HG02870 (cell line): ENCODE results near the gene ST8SIA6.
"Not testable (repeated sequence)": the region's sequence is repeated elsewhere in the genome, so short reads cannot be mapped to it uniquely, and the experiment has no call there.

Experiments used
- ATAC-seq: cut with Tn5 transposase; IDR thresholded peaks from one replicate; pipeline ENCODE4 v1.9.1; 2021; ENCODE audit warnings: mild to moderate bottlenecking, moderate library complexity; ENCODE audit not compliant: unreplicated experiment

ST8SIA6 gene

DNA sequence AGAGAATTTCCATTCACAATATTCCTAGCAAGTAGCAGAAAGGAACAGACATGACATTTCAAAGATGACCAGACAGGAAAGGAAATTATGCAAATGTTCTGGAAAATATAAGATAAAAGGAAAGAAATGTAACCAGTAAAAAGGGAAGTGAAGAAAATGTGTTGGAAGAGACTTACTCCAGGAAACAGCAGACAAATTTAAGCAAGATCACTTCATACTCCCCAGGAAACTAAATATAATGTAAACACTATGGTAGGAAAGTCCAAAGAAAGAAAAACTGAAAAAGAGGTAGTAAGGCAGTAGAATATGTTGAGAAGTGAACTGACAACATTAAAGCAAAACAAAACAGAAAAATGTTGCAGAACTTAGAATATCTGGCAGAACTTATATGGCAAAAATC lies 6.4 kb upstream of the ST8SIA6 start:
- ATAC-seq: no peak

GRCh38 chr10:17457083-17457482 lies 2.7 kb upstream of the ST8SIA6 start:
- no peak for ATAC-seq

DNA sequence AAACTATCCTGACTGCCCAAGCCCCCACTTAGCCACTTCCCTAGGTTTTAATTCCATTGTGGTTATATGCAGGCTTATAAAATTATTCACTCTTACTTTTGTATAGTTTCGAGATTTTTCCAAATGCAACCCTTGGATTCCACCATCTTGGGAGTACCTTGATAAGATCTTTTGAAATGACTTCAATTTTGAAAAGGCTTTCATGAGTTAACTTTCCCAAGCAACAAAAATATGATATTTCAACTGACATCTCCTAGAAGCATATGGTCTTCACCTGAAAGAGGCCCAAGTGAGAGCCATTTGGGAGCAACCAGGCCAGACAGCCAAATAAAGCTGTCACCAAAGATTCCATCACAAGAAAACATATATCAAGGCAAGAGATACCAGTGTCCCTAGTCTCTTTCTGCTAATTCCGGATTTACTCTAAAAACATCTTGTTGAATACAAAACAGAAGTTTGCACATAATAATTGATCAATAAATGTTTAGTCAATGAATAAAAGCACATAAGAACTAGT lies 1.7 kb upstream of the ST8SIA6 start:
- no peak for ATAC-seq

DNA sequence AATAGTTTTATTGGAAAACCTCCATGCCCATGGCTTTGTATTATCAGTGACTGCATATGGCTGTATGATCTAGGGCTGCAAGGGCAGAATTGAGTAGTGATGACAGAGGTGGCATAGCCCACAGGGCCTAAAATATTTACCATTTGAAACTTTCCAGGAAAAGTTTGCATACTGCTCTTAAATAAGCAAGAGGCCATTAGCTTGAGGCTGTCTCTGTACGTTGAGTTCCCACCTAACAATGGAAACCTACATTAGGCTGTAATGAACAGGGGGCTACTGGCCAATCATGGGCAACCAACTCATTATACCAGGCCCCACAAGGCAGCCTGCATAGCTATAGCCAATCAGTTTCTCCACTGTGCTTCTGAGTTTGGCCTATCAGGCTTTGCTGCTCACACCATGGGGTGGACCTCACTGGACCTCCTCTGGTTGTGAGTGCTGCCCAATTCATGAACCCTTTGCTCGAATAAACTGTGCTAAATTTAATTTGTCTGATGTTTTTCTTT lies 673 bp upstream of the ST8SIA6 start:
- ATAC-seq: no peak

DNA sequence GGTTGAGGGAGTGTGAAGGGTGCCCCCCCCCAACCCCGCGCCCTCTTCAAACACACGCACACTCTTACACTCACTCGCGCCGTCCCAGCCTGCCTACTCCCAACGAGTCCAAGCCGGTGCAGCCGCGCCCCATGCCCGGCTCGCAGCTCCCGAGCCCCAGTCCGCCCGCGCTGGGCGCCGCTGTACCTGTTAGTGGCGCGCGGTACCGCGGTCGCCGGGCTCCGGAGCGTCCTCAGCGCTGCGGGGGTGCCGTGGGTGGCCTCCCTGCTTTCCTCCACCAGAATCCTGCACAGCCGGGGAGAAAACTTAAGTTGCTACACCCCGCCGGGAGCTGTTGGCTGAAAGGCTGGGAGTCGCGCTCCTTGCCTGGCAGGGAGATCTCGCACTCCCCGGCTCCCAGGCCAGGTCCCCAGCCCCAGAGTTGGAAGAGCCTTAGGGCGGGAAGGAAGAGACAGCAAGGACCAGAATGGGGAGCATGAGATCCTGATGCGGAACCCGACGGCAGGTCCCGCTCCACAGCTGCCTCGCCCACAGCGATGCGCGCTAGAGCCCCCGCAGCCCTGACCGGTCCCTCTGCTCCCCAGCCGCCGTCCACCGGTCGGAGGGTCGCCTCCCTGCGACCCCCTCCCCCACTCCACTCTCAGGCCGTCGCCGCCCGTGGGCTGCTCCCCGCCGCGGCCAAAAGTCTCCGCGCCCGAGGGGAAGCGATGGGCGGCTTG lies 863 bp downstream of the ST8SIA6 start:
- no peak for ATAC-seq

DNA sequence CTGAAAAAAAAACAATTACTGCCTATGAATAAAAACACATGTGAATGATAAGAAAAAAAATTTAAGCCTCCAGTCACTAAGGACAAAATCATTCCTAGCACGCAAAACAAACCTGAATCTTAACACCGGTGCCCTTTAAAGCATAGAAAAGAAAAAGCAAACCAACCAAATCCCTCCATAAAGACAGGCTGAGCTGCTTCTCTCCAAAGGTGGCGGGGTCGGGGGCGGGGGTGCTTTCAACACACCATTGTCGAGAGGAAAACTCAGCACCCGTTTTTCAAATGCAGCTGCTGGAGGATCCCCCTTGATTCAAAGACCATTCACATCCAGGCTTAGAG lies 1.4 kb downstream of the ST8SIA6 start:
- ATAC-seq: no peak

GRCh38 chr10:17452060-17452841 lies 2.1 kb downstream of the ST8SIA6 start:
- no peak for ATAC-seq

DNA sequence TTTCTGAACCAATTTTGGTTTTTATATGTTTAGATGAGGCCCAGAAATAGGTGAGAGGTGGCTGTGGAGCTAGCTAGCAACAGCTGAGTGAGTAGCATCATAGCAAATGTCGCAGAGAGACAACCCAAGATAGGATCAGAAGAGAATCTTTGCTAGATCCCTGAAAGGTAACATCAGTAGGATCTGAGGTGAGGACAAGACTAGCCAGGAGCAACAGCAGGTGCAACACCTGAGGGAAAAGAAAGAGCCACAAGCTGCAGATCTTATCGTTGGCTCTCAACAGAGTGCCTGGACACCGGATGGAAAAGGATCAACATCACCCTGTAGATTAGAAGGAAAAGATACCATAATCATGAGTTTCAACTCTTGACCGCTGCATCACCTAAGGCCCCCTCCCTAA lies 4.4 kb downstream of the ST8SIA6 start:
- ATAC-seq: no peak

DNA sequence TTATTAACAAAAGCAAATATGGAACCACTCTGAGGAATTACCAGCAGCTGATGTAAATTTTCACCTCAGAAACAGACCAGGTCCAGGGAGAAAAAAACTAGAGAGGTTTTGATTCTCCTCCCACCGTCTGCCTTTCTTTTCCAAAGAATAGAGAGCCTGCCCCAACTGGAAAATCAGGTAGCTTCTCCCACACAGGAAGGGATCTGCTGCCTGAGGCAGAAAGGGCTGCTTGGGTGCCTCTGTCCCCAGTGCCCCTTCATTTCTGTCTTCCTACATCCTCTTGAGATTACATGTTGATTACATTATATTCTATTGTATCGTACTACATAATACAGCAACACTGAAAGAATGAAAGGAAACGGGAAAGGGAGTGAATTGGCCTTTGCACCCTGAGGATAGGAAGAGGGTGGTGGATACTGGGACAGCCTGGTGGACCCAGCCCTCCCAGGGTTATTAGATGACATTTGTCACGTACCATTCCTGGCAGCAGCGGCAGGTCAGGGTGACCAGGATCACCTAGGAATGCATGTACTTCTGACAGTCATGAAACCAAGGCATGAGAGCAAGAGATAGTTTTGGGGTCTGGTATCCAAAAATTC lies 8.9 kb downstream of the ST8SIA6 start:
- no peak for ATAC-seq

DNA sequence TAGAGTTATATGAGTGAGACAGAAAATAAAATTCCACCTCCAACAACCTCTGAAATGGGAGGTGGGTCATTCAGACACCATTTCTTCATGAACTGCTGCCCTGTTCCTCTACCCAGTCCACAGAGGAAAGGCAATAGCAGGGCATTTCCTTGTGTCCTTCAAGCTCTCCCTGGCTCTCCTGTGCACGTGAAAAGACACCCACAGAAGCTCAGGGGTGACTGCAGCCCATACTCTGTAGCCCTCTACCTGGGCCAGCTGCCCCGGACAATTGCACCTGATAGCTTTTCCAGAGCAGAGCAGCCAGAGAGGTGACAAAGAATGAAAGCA lies 10.0 kb downstream of the ST8SIA6 start:
- ATAC-seq: no peak

DNA sequence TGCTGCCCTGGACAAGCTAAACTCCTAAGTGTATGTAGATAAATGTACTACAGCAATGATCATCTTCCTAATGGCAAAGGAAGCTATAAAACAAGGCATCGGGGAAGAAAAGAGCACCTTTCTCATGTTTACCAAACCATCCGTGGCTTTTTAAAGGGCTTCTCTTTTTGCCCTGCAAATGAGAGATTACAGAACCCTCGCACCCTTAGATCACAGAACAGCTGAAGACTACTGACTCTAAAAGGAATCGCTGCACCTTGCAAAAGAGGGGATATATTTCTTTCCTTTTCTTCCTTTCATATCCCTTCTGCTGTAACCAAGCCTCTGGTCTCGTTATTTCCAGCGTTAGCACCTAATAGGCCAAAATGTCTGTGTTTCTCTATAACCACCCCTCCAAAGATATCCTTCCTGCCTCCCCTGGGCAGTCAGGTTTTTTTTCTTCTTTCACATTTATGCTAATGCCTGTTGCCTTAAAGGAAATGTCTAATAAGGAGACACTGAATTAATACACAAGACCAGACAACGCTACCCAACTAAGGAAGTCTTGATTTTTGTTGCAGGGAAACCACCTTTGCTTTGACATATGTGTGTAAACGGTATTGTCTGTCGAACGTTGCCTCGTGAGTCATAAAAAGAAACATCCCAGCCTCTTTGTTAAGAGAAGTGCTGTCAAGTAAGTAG lies 10.5 kb downstream of the ST8SIA6 start:
- peak; percentile 99 for ATAC-seq

DNA sequence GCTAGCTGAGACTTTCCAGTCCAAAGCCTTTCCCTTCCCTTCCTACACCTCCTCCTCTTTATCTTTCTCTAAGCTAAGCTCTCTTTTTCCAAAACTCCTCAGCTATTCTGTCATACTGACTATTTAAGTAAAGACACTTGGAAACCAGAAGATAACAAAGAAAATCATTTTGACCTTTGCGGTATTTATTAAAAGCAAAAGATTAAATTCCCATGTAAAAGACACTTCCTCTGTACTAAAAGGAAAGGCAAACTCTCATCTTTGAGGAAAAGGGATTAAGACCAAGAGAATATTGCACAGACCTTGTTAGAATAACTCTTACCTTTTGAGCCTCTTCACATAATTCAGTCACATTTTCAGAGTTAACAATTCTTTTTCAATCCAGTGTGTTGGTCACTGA lies 15.8 kb downstream of the ST8SIA6 start:
- no peak for ATAC-seq

DNA sequence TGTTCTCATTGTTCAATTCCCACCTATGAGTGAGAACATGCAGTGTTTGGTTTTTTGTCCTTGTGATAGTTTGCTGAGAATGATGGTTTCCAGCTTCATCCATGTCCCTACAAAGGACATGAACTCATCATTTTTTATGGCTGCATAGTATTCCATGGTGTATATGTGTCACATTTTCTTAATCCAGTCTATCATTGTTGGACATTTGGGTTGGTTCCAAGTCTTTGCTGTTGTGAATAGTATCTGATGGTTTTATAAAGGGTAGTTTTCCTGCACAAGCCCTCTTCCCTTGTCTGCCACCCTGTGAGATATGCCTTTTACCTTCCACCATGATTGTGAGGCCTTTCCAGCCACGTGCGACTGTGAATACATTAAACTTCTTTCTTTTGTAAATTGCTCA lies 17.8 kb downstream of the ST8SIA6 start:
- not testable (repeated sequence) for ATAC-seq

- ATAC-seq: no peak
Observed at GRCh38 chr10:17435953-17436352, 18.4 kb downstream of the ST8SIA6 start.

DNA sequence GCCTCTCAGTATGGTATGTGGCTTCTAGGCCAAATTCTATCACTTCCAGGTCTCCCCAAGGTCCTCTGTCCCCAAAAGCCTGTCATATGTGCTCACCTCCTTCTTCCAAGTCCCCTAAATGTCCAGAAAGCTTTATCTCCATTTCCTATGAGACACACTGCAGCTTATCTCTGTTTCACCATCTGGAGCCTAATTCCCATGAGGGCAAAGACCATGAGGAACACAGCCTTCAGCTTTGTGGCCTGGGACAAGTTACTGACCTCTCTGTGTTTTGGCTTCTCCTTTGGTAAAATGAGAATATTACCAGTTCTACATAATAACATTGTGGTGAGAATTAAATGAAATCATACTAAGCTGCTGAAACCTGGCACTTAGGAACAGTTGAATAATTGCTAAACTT lies 19.2 kb downstream of the ST8SIA6 start:
- ATAC-seq: no peak

DNA sequence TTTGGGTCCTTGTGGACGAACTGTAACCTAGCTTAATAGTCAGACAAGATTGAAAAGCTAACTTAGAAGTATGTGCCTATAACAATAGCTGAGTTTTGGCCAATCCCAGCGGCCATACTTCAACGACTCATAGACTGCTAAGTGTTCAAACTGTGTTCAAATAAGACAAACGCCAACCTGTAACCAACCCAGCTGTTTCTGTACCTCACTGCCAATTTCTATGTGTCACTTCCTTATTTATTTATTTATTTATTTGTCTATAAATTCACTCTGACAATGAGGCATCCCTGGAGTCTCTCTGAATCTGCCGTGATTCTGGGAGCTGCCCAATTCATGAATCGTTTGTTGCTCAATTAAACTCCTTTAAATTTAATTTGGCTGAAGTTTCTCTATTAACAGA lies 21.7 kb downstream of the ST8SIA6 start:
- ATAC-seq: no peak

DNA sequence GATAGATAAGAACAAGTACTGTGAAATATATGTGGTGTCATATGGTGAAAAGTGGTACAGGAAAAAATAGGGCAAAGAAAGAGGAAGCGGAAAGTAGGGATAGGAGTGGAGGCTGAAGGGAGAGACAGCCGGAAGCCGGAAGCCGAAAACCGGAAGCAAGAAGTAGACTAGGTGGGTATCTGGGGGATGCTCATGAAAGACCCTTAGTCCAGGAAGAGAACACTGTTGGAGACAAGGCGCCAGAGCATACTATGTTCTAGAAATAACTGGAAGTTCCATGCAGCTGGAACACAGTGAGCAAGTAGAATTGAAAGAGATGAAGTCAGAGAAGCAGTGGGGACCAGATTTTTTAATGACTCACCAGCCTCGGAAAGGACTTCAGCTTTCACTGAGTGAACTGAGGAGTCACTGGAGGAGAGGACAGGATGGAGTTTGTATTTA lies 22.5 kb downstream of the ST8SIA6 start:
- ATAC-seq: no peak

- no peak for ATAC-seq
Observed at GRCh38 chr10:17430647-17431355, 23.6 kb downstream of the ST8SIA6 start.

DNA sequence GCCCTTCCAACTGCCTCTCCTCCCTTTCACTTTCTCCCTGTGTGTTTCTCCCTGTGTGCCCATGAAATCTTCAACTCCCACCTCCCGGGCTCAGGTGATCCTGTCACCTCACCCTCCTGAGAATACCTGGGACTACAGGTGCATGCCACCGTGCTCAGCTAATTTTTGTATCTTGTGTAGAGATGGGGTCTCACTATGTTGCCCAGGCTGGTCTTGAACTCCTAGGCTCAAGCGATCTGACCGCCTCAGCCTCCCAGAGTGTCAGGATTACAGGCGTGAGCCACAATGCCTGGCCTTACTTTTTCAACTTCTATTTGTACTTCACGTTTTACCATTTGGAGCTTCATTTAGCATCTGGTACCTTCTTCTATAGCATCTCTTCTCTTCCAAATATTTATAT lies 24.9 kb downstream of the ST8SIA6 start:
- no peak for ATAC-seq

- peak; percentile 52 for ATAC-seq
Observed at GRCh38 chr10:17428351-17429097, 25.9 kb downstream of the ST8SIA6 start.
